Aorta (tissue), 5 donors: Measurements from ENCODE around the gene TBCEL. TPM values are rescaled to one million over a fixed set of nuclear protein-coding genes. Genes with fewer than 3 reads are reported as not detected.

Experiments
- ATAC-seq: fragments of 200-7000 bp; cut with Tn5 transposase; one replicate; pipeline ENCODE4 v1.9.1; 2022; ENCODE audit warnings: moderate library complexity; ENCODE audit not compliant: low FRiP score
- DNase-seq, 2 donors: peaks; one replicate each; pipeline ENCODE4 v3.0.0-alpha.2; 2020
- H3K27ac ChIP-seq, 2 donors: one replicate each; pipeline ENCODE4 v1.5.1; 2013; ENCODE audit warnings: low read length in 2 of 2, mild to moderate bottlenecking in 2 of 2, moderate library complexity in 2 of 2, control low read depth in 1 of 2, inconsistent platforms in 1 of 2, low read depth in 1 of 2
- H3K27me3 ChIP-seq, 2 donors: one replicate each; pipeline ENCODE4 v1.6.1; 2013; ENCODE audit warnings: control low read depth in 1 of 2, low read length in 1 of 2, mild to moderate bottlenecking in 1 of 2, moderate library complexity in 1 of 2; ENCODE audit not compliant: insufficient read depth in 2 of 2, control insufficient read depth in 1 of 2
- H3K36me3 ChIP-seq, 2 donors: one replicate each; pipeline ENCODE4 v1.6.1; 2013; ENCODE audit warnings: control low read depth in 1 of 2, low read length in 1 of 2, mild to moderate bottlenecking in 1 of 2; ENCODE audit not compliant: insufficient read depth in 2 of 2, control insufficient read depth in 1 of 2
- H3K4me1 ChIP-seq, 2 donors: one replicate each; pipeline ENCODE4 v1.6.1; 2013; ENCODE audit warnings: low read length in 2 of 2, control low read depth in 1 of 2, mild to moderate bottlenecking in 1 of 2, moderate library complexity in 1 of 2; ENCODE audit not compliant: insufficient read depth in 2 of 2, control insufficient read depth in 1 of 2
- H3K4me3 ChIP-seq, 2 donors: one replicate each; pipeline ENCODE4 v1.5.1; 2013; ENCODE audit warnings: low read length in 2 of 2, control low read depth in 1 of 2, mild to moderate bottlenecking in 1 of 2
- H3K9me3 ChIP-seq: one replicate; pipeline ENCODE4 v1.6.1; 2013; ENCODE audit warnings: mild to moderate bottlenecking, low read length; ENCODE audit not compliant: control insufficient read depth
- WGBS, 2 donors: extraction: QIAGEN DNeasy Blood & Tissue Kit; methylation state at CpG; one replicate each; pipeline ENCODE4 v1.1.7; 2013; 5-methylcytosine and 5-hydroxymethylcytosine counted together
- intact Hi-C, 2 donors: fragments of 100-400 bp; cut with DNase I; formaldehyde crosslinking; loops; one replicate each; pipeline versions ENCODE4 v1.14.2 to v1.15.0; 2022
- long read RNA-seq, 2 donors: library from polyadenylated mRNA; unstranded; transcript quantifications; one replicate each; pipeline ENCODE4 v2.0.0, GENCODE V29; 2020 to 2021
- polyA plus RNA-seq, 2 donors: library from polyadenylated mRNA; stranded (reverse); fragments of 200-250 nt; gene quantifications; one replicate each; pipeline ENCODE4 v1.2.3, GENCODE V29; 2013
- total RNA-seq, 2 donors: library from RNA; stranded (reverse); fragmentation: NEBNext Ultra II Directional; extraction: Animal tissue kit (Norgen Biotek cat#: 25700); gene quantifications; one replicate each; pipeline ENCODE4 v1.2.1, GENCODE V29; 2021
- donor health status: healthy with polysubstance abuse.
- donor health status: Bipolar disorder and iron deficiency.
- donor health status: DM: no; HTN: no; CAD: no.
- donor health status: DM: no; HTN: no; CAD: no.
- donor health status: DM: yes; HTN: yes; CAD: no.

The TBCEL gene, protein sequence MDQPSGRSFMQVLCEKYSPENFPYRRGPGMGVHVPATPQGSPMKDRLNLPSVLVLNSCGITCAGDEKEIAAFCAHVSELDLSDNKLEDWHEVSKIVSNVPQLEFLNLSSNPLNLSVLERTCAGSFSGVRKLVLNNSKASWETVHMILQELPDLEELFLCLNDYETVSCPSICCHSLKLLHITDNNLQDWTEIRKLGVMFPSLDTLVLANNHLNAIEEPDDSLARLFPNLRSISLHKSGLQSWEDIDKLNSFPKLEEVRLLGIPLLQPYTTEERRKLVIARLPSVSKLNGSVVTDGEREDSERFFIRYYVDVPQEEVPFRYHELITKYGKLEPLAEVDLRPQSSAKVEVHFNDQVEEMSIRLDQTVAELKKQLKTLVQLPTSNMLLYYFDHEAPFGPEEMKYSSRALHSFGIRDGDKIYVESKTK
- 10 to 100 TPM; 25.1 to 29.1 TPM for total RNA-seq
- polyA plus RNA-seq, result 1 to 10 TPM; 5.9 to 8.0 TPM
- long read RNA-seq, donor 1, partial matches to known transcripts, result 1 of 1 reads
- long read RNA-seq, donor 1, other reads (novel, unspliced or antisense), result 0 of 1 reads
- long read RNA-seq, donor 2, full-length matches to known transcripts, result 1 of 5 reads
- long read RNA-seq, donor 2, partial matches to known transcripts, result 2 of 5 reads
- long read RNA-seq, donor 2, other reads (novel, unspliced or antisense), result 2 of 5 reads

- no peaks in the 10 kb centered on the region for H3K9me3 ChIP-seq
- WGBS, 2 donors, result 0 to 1% methylated on average over 38 to 54 of the region's 54 CpGs
- ATAC-seq (peak; percentile 95), DNase-seq (peak; percentile 88 to 94)
- no peak within 1 kb of the TSS for H3K27ac ChIP-seq
- peaks cover 2 to 5% of the 10 kb centered on the region in 2 donors for H3K4me1 ChIP-seq
- intact Hi-C loops, result no loop called here
- no peaks in the 10 kb centered on the region for H3K27me3 ChIP-seq
- peak within 1 kb of the TSS; percentile 67 to 74 for H3K4me3 ChIP-seq
- no peaks in the 10 kb centered on the region for H3K36me3 ChIP-seq
These were observed at the start of gene TBCEL for GRCh38 chr11:121023848-121024751. TBCEL (plus strand) TSS chr11:121024102; CDS start chr11:121045691, 21,589 bp downstream.

DNA sequence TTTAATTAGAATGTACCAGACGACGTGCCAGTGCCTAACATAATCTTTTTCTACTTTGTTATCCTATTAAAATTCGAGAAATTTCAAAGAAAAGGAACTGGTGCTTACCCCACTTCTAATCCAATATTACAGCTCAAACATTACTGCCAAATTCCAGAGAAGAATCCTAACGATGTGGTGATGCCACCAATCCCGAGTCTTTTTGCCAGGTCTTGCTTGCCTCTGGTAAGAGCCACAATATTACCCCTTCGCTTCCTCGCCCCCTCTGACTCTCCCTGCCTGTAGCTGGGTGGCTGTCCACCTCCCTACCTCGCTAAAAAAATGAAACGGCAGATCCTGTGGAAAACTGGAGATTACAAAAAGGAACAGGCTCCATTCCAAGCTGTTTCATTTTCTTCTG, 49.4 kb upstream of the TBCEL start:
- WGBS, 2 donors, result 31 to 33% methylated on average over 9 of the region's 9 CpGs
- no peak for ATAC-seq

DNA sequence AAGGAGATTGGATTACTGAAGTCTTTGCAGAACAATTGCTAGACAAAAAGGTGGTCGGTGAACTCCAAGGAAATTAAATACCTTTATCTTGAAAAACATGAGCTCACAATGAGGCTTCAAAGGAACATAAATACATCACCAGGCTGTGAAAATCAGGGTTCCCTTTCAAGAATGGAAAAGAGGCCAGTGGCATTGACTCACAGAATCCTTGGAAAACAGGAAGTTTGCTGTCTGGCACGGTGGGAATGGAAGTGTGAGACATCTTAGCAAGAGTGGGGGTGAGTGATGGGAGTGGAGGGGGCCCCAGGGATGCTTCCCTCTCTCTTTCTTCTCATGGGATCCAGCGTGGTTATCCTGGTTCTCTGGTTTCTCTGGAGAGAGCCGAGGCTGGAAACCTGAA, 48.9 kb upstream of the TBCEL start:
- DNase-seq (no peak), ATAC-seq (no peak)
- intact Hi-C loops, result no loop called here
- no peaks in the 10 kb centered on the region for H3K36me3 ChIP-seq
- no peak overlapping the region for H3K4me3 ChIP-seq
- 27 to 39% methylated on average over 4 of the region's 4 CpGs for WGBS, 2 donors
- H3K9me3 ChIP-seq, result no peaks in the 10 kb centered on the region
- no peak overlapping the region for H3K27ac ChIP-seq
- H3K27me3 ChIP-seq, result no peaks in the 10 kb centered on the region
- H3K4me1 ChIP-seq, result no peaks in the 10 kb centered on the region

More for the DNA sequence above, 49.4 kb upstream of the TBCEL start:
- Histone ChIP-seq H3K4me1 (no peaks in the 10 kb centered on the region), H3K9me3 (no peaks in the 10 kb centered on the region), H3K4me3 (no peak overlapping the region), H3K36me3 (no peaks in the 10 kb centered on the region), H3K27ac (no peak overlapping the region), H3K27me3 (no peaks in the 10 kb centered on the region)
- DNase-seq, result no peak
- intact Hi-C loops, result no loop called here

DNA sequence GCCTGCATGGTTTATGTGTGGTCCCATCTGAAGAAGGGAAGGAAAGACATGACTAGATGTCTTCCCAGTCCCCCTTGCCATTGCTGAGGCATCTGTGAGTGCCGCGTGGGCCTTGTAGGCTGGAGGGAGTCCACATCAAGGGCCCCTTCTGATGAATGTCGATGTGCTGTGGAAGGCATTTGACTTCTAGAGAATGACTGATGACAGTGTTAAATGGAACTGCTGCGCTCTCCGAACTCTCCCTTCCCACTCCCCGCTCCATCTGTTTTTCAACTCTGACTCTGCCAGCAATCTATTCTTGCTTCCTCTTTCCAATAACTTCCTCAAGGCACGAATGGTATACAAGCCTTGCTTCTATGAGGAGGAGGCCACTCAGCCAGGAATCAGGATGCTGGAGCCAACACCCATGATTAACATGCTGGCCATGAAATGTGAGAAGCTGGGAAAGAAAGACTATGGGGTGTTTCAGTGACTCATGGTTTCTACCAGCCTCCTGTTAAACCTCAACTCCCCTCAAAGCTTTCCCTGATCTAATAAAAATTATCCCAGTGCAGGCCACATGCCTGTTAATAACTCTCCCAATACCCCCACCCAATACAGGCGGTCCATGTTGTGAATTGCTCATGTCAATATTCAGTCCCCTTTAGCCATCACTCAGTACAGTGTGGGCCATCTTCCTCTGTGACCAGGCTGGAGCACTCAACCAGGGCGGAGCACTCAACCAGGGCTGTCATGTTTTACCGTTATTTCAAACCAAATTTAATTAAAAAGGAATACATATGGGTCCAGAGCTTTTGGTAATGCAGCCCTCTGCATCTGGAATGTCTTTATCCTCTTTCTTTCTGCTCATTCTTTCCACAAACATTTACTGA, 46.4 kb upstream of the TBCEL start:
- ATAC-seq (no peak), DNase-seq (no peak)
- H3K36me3 ChIP-seq, result no peaks in the 10 kb centered on the region
- intact Hi-C loops, result no loop called here
- H3K4me1 ChIP-seq, result no peaks in the 10 kb centered on the region
- 53 to 64% methylated on average over 10 of the region's 10 CpGs for WGBS, 2 donors
- no peak overlapping the region for H3K4me3 ChIP-seq
- no peaks in the 10 kb centered on the region for H3K27me3 ChIP-seq
- H3K9me3 ChIP-seq, result no peaks in the 10 kb centered on the region
- no peak overlapping the region for H3K27ac ChIP-seq

- intact Hi-C loops, result no loop called here
- Histone ChIP-seq H3K27ac (no peak overlapping the region), H3K4me3 (no peak overlapping the region), H3K36me3 (no peaks in the 10 kb centered on the region), H3K9me3 (no peaks in the 10 kb centered on the region), H3K27me3 (peaks cover 0 to 3% of the 10 kb centered on the region in 2 donors), H3K4me1 (no peaks in the 10 kb centered on the region)
- ATAC-seq, result no peak
- WGBS, 2 donors, result 73 to 92% methylated on average over 3 of the region's 3 CpGs
- DNase-seq, result no peak
These were observed 45.2 kb upstream of the TBCEL start for GRCh38 chr11:120978701-120979100.

- ATAC-seq (peak; percentile 76), DNase-seq (peak; percentile 59 to 78)
- Histone ChIP-seq H3K9me3 (no peaks in the 10 kb centered on the region), H3K36me3 (no peaks in the 10 kb centered on the region), H3K4me3 (peak overlapping the region in 1 of 2 donors; percentile 22), H3K27me3 (peaks cover 0 to 3% of the 10 kb centered on the region in 2 donors), H3K27ac (no peak overlapping the region), H3K4me1 (no peaks in the 10 kb centered on the region)
- 3 to 6% methylated on average over 69 to 72 of the region's 72 CpGs for WGBS, 2 donors
- intact Hi-C loops, result no loop called here
These were observed 38.0 kb upstream of the TBCEL start for GRCh38 chr11:120985718-120986569.

GRCh38 chr11:120988603-120989002, 35.3 kb upstream of the TBCEL start:
- H3K27me3 ChIP-seq, result no peaks in the 10 kb centered on the region
- H3K4me1 ChIP-seq, result no peaks in the 10 kb centered on the region
- ATAC-seq, result no peak
- DNase-seq, result no peak
- H3K36me3 ChIP-seq, result no peaks in the 10 kb centered on the region
- H3K4me3 ChIP-seq, result no peak overlapping the region
- no peak overlapping the region for H3K27ac ChIP-seq
- WGBS, 2 donors, result 96 to 100% methylated on average over 1 of the region's 1 CpG
- no peaks in the 10 kb centered on the region for H3K9me3 ChIP-seq
- intact Hi-C loops, result no loop called here
